Suprapubic skin (tissue), 4 donors: ENCODE measurements around the gene ETV3L.

Experiments
- EP300 ChIP-seq: sonication (generic); formaldehyde crosslinking; IDR thresholded peaks from one replicate; pipeline ENCODE4 v1.6.1; 2017; ENCODE audit warnings: antibody characterized with exemption
- POLR2AphosphoS5 ChIP-seq, 3 donors: sonication (generic); formaldehyde crosslinking; IDR thresholded peaks; one replicate each; pipeline ENCODE4 v1.6.1; 2017; ENCODE audit warnings: antibody characterized with exemption in 3 of 3
- TF ChIP-seq, protein P1 (sequence below), 2 donors: fragments of 200-600 bp in 1 of 2; fragments of 450-650 bp in 1 of 2; sonication (generic) in 1 of 2; IDR thresholded peaks; one replicate each; pipeline ENCODE4 v1.5.1; 2016 to 2019; ENCODE audit warnings: antibody characterized with exemption in 2 of 2, mild to moderate bottlenecking in 1 of 2, moderate library complexity in 1 of 2

GRCh38 chr1:157089789-157090188 lies 9.8 kb downstream of the ETV3L start:
- TF ChIP-seq POLR2AphosphoS5 (IDR thresholded peaks at IDR 0.05) (no peak), EP300 (no peak)
- TF ChIP-seq, protein P1, sequence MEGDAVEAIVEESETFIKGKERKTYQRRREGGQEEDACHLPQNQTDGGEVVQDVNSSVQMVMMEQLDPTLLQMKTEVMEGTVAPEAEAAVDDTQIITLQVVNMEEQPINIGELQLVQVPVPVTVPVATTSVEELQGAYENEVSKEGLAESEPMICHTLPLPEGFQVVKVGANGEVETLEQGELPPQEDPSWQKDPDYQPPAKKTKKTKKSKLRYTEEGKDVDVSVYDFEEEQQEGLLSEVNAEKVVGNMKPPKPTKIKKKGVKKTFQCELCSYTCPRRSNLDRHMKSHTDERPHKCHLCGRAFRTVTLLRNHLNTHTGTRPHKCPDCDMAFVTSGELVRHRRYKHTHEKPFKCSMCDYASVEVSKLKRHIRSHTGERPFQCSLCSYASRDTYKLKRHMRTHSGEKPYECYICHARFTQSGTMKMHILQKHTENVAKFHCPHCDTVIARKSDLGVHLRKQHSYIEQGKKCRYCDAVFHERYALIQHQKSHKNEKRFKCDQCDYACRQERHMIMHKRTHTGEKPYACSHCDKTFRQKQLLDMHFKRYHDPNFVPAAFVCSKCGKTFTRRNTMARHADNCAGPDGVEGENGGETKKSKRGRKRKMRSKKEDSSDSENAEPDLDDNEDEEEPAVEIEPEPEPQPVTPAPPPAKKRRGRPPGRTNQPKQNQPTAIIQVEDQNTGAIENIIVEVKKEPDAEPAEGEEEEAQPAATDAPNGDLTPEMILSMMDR (IDR thresholded peaks at IDR 0.05), result no peak
